HG03139 (cell line): Measurements from ENCODE around the gene VSIG10.
"Not testable (repeated sequence)": the region's sequence is repeated elsewhere in the genome, so short reads cannot be mapped to it uniquely, and the experiment has no call there.

ENCODE experiments used
- ATAC-seq: cut with Tn5 transposase; IDR thresholded peaks from one replicate; pipeline ENCODE4 v1.9.1; 2021; ENCODE audit not compliant: unreplicated experiment

VSIG10 gene

DNA sequence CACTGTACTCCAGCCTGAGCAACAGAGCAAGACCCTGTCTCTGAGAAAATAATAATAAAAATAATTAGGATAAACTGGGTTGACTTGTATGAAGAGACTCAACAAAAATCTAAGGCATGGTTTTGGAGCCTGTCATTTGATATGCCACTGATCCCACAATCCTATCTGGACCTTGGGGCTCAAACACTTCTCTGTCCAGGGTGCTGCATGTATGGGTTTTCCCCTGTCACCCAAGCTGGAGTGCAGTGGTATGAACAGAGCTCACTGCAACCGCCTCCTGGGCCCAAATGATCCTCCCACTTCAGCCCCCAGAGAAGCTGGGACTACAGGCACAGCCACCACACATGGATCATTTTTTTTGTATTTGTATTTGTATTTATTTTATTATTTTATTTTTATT lies 5.3 kb upstream of the VSIG10 start:
- ATAC-seq, result no peak

DNA sequence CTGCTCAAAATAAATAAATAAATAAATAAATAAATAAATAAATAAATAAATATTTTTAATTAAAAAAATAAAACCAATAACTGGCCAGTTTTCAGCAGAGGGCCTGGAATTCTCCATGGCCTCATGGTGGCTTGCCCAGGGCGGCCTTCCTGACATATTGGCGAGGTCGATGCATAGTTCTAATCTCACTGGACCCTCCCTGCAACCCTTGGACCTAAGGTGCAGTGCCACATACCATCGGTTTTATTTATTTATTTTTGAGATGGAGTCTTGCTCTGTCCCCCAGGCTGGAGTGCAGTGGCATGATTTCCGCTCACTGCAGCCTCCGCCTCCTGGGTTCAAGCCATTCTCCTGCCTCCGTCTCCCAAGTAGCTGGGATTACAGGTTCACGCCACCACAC lies 3.9 kb upstream of the VSIG10 start:
- ATAC-seq, result no peak

DNA sequence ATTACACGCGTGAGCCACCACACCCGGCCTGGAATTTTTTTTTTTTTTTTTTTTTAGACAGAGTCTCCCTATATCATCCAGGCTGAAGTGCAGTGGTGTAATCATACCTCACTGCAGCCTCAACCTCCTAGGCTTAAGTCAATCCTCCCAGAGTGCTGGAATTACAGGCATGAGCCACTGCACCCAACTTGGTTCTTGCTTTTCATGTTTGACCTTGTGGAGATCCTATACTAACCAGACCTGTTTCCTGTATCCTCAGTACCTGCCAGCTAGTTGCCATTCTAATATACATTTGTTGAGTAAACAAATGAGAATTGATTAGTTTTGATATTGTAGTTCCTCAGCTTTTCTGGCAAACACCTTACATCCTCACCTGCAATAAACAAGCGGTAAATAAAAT lies 3.2 kb upstream of the VSIG10 start:
- no peak for ATAC-seq

GRCh38 chr12:118103201-118103600 lies 610 bp downstream of the VSIG10 start:
- no peak for ATAC-seq

GRCh38 chr12:118102609-118103008 lies 1.2 kb downstream of the VSIG10 start:
- no peak for ATAC-seq

DNA sequence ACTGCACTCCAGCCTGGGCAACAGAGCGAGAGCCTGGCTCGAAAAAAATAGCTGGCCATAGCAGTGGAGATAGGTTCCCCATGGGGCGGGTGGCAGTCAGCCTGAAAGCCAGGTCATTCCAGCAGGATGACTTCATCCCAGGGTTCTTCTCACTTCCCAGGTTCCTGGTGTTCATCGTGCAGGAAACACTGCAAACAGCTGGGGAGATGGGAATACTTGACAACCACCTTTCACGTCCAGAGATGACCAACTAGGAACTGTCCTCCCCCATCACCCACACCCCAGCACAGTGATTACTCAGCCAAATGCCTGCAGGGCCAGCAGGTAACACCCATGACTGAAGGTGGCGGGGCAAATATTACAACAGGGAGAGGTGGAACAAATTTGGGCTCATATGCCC lies 1.7 kb downstream of the VSIG10 start:
- no peak for ATAC-seq

GRCh38 chr12:118101051-118101450 lies 2.8 kb downstream of the VSIG10 start:
- ATAC-seq, result no peak

- no peak for ATAC-seq
Measured at GRCh38 chr12:118098911-118099671, 4.7 kb downstream of the VSIG10 start.

DNA sequence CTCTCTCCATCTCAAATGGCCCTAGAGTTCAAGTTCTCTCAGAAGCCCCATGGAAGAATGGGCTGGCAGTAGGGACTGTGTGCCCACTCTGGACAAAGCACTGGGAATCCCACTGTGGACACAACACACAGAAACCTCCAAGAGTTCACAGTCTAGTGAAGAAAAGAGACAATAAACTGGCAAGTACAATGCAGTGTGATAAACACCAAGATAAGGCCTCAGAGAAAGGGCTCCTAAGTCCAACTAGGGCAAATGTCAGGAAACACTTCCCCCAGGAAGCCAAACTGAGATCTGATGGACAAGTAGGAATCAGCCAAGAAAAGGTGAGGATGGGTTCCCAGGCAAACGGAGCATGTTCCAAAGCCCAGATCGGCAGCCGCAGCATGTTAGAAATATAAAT lies 5.4 kb downstream of the VSIG10 start:
- ATAC-seq, result no peak

DNA sequence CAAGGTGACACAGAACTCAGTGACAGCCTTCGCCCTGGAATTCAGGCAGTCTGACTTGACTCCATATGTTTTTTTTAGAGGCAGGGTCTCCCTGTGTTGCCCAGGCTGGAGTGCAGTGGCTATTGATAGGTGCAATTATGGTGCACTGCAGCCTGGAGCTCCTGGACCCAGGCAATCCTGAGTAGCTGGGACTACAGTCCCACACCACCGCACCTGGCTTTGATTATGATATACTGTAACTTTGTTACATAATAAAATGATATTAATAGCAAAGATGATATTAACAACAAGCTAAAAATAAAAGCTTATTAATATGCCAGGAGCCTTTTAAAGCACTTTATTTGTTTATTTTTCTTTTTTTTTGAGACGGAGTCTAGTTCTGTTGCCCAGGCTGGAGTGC lies 9.8 kb downstream of the VSIG10 start:
- ATAC-seq, result no peak

DNA sequence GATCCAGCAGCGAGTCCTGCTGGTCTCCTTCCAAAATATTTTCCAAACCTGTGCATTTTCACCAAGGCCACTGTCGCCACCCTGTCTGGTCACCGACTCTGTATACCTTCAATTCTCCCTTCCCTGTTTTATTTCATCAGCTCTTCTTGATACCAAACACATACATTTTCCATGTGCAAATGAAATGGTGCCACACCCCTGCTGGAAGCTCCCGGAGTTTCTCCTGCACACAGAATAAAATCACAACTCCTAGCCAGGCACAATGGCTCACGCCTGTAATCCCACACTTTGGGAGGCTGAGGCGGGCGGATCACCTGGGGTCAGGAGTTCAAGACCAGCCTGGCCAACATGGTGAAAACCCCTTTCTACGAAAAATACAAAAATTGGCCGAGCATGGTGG lies 14.0 kb downstream of the VSIG10 start:
- ATAC-seq, result no peak

DNA sequence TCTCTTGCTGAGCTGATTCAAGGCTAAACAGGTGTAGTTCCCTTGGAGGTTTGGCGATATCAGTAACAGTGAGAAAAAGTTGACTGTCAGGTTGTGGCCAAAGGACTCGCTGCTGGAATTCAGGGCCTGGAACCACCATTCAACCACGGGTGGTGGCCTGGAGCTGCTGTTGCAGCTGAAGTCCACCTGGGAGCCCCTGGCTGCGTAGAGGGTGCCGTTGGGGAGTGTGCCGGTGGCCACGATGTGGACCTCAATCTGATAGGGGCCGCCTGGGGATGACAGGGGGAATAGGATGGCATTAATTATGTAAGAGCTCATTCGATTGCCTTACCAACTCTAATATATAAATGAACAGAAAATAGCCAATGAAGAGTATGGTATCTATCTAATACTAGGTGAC lies 21.6 kb downstream of the VSIG10 start:
- no peak for ATAC-seq

DNA sequence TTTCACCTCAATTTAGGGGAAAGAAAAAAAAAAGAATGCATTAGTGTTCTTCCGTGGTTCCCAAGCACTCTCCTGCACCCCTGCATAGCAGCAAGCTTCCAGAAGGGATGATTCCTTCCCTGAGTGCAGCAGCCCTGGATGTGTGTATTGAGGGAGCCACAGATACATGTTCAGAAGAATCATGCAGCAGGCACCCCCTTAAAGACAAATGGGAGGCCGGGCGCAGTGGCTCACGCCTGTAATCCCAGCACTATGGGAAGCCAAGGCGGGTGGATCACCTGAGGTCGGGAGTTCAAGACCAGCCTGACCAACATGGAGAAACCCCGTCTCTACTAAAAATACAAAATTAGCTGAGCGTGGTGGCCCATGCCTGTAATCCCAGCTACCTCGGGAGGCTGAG lies 22.3 kb downstream of the VSIG10 start:
- ATAC-seq, result not testable (repeated sequence)

- no peak for ATAC-seq
Measured at GRCh38 chr12:118073768-118074167, 30.0 kb downstream of the VSIG10 start.

GRCh38 chr12:118070650-118071049 lies 33.2 kb downstream of the VSIG10 start:
- no peak for ATAC-seq

DNA sequence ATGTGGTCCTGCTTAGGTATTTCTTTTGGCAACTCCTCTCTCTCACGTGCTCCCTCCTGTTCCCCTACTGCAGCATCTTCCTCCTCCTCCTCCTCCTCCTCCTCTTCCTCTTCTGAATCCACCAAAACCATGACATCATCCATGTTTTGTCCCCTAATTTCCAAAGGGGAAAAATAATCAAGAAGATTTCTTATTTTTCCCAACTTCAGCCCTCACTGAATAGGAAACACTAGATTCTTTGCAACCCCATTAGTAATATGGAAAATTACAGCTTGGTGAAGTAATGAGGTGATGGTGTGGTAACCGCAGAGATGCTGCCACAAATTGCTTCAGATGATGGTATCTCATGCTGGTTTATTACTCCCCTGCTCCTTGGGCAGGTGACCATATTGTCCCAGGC lies 35.4 kb downstream of the VSIG10 start:
- no peak for ATAC-seq

DNA sequence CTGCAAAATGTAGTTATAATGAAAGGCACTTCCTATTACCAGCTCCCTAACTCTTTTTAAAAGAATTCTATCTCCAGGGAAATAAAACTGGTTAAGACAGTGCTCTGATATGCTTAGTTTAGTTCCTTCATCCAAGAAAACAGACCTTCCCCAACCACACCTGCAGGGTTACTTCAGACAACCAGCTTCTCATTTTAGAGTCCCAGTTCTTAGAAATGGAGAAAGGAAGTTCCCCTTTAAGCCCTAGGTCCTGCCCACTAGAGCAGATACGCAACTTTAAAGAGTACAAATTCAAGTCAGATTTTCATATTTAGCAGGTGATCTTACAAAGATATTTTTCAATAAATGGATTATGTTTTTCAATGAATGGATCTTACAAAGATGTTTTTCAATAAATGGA lies 38.4 kb downstream of the VSIG10 start:
- ATAC-seq, result no peak

- ATAC-seq, result no peak
Measured at GRCh38 chr12:118064608-118065007, 39.2 kb downstream of the VSIG10 start.

DNA sequence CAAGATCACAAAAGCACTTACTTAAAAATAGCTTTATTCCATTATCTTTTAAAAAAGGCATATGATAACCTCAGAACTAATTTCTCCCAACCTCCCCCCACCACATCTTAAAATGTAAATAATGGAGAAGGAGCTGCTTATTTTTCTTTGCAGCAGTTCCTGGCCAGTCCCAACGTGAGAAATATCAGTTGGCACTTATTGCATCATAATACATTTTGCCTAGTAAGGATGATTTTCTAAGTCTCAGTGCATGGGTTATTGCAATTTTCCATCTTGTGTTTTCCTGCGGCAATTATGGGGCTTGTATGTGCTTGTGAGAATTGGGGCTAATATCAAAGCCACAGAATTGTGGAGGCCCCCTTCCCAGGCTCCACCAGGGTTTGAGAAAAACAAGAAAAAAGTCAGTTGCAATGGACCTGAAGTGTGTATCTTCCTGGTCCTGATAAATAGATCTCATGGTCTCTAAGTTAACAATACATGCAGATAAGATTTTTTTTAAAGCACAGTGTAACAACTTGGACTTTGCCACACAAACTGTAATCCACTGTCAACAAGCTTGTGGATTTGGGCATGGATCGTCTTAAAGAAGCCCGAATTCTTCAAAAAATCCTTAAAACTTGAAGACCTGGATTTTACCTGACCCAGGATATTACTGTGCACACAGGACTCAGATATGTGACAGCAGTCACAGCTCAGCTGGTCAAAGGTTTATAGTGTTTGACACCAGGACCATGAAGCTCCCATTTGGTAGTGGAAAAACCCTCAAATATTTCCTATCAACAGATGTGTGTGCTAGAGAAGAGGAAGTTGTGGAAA lies 40.0 kb downstream of the VSIG10 start:
- no peak for ATAC-seq

DNA sequence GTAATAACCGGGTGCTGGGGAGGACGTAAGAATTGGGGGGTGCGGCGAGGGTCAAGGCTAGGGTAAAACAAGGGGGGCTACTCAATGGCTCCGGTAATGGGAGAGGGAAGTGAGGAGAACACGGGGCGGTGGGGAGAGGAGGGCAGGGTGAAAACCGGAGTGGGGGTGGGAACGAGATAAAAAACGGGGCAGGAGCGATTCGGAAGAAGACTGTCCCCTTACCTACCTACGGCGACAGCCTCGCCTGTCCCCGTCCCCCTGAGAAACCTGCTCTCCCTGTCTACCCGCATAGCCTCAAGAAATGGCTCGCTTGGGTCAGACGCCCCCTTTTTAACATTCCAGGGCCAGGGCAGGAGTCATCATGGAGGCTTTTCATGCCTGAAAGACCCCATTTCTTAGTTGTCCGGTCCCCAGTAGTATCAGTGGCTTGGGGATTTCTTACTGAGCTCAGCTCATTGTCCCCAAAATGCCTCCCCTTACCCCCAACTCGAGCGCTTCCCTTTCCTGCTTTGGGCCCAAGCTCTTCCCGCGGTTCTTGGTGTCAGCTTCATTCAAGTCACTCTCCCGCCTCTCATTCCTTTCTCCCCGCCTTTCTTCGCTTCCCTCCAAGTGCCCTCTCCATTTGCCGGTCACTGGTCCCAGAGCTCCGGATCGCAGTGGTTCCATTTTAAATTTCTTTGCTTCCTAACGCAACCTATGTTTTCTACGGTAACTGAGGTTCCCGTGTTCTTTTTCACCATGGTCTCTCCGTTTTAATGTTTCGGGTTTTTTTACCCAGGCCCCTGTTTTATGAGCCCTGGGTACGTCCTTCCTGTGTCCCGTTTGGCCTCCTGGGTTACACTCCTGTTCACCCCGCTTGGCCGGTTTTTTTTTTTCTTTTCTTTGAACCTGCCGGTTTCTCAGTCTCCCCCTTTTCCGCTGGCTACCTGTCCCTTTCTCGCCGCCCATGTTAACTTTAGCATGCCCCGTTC lies 41.7 kb downstream of the VSIG10 start:
- ATAC-seq, result no peak
